Activated CD4-positive, alpha-beta memory T cell treated with anti-CD3 and anti-CD28 coated beads for 36 hours (primary cell): ENCODE data around the gene ZNF385A. TPM values are rescaled to one million over a fixed set of nuclear protein-coding genes. Genes with fewer than 3 reads are reported as not detected.

ENCODE experiments used
- CTCF ChIA-PET: fragments of 350-600 bp; sonication (Branson Sonifier 250); formaldehyde crosslinking; loops from one replicate; lab custom pipeline; 2021; ENCODE audit warnings: antibody characterized with exemption, inconsistent platforms; lab: Charles Lee
- POLR2A ChIA-PET: fragments of 350-600 bp; sonication (Branson Sonifier 250); formaldehyde crosslinking; loops from one replicate; lab custom pipeline; 2021; ENCODE audit warnings: antibody characterized with exemption; lab: Charles Lee
- DNase-seq: peaks from one replicate; pipeline ENCODE4 v3.0.0-alpha.2; 2020
- H3K27ac Mint-ChIP-seq: one replicate; pipeline ENCODE4 v1.8.0; 2021; ENCODE audit warnings: mixed read lengths
- H3K27me3 Mint-ChIP-seq: one replicate; pipeline ENCODE4 v1.8.0; 2021; ENCODE audit warnings: mixed read lengths
- H3K36me3 Mint-ChIP-seq: one replicate; pipeline ENCODE4 v1.8.0; 2021; ENCODE audit warnings: mixed read lengths
- H3K4me1 Mint-ChIP-seq: one replicate; pipeline ENCODE4 v1.8.0; 2021; ENCODE audit warnings: low read depth, mixed read lengths
- H3K4me3 Mint-ChIP-seq: one replicate; pipeline ENCODE4 v1.8.0; 2021; ENCODE audit warnings: mild to moderate bottlenecking, mixed read lengths
- H3K9me3 Mint-ChIP-seq: one replicate; pipeline ENCODE4 v1.8.0; 2021; ENCODE audit warnings: mixed read lengths
- intact Hi-C: fragments of 100-400 bp; cut with micrococcal nuclease; formaldehyde crosslinking; loops from one replicate; pipeline ENCODE4 v1.15.1; 2023
- total RNA-seq, 2 experiments: library from RNA; stranded (reverse); gene quantifications; one replicate each; pipeline ENCODE4 v1.2.3, GENCODE V29; 2021

Gene ZNF385A
- total RNA-seq, 2 experiments from 2014 or later = 1.3 TPM

DNA sequence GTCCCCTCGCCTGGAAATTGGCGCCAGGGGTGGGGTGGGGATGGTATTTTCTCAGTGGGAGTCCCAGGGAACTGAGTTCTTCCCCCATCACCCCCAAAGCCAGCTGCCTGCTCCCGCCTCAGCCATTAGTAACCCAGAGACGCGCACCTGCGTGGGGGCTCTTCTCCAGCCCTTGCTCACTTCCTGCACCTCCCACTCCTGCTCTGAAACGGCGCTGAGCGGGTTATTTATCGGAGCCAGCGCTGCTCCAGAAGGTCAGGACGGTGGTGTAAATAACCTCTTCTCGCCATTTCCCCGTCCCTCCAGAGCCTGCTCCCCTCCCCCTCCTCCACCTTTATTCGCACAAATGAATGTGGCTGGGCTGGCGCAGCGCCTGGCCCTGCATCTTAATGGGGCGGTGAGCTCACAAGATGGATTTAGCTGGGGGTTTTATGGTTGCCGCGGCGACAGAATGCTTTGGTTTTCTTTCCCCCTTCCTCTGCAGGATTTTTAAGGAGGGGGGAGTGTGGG is 32.5 kb downstream of the ZNF385A start:
- Mint-ChIP-seq H3K9me3 (no peaks in the 10 kb centered on the region), H3K4me1 (peaks cover 15% of the 10 kb centered on the region), H3K4me3 (peak overlapping the region; percentile 59), H3K27ac (peak overlapping the region; percentile 46), H3K27me3 (no peaks in the 10 kb centered on the region), H3K36me3 (peaks cover 33% of the 10 kb centered on the region)
- CTCF ChIA-PET = interaction anchor here (0.9 to 2.8 kb wide), 6 partner anchors 14 to 100 kb away, joined by 3 to 13 read pairs (median 6); partner anchors contain the start of gene COPZ1
- POLR2A ChIA-PET = no interaction called here
- intact Hi-C loops = no loop called here
- DNase-seq = peak; percentile 68

- no peaks in the 10 kb centered on the region for H3K27me3 Mint-ChIP-seq
- H3K9me3 Mint-ChIP-seq = no peaks in the 10 kb centered on the region
- peaks cover 15% of the 10 kb centered on the region for H3K4me1 Mint-ChIP-seq
- intact Hi-C loops = no loop called here
- peaks cover 36% of the 10 kb centered on the region for H3K36me3 Mint-ChIP-seq
- ChIA-PET CTCF (interaction anchor here (1.1 to 1.9 kb wide), 3 partner anchors 8 to 26 kb away, joined by 4 to 6 read pairs (median 4); partner anchors contain the start of gene COPZ1), POLR2A (no interaction called here)
- DNase-seq = no peak
- no peak overlapping the region for H3K27ac Mint-ChIP-seq
- no peak overlapping the region for H3K4me3 Mint-ChIP-seq
Measured at GRCh38 chr12:54351341-54351740, 33.2 kb downstream of the ZNF385A start.

GRCh38 chr12:54350743-54351142 is 33.8 kb downstream of the ZNF385A start:
- Mint-ChIP-seq H3K4me1 (peaks cover 15% of the 10 kb centered on the region), H3K27ac (no peak overlapping the region), H3K4me3 (no peak overlapping the region), H3K27me3 (no peaks in the 10 kb centered on the region), H3K9me3 (no peaks in the 10 kb centered on the region), H3K36me3 (peaks cover 36% of the 10 kb centered on the region)
- intact Hi-C loops = no loop called here
- ChIA-PET POLR2A (no interaction called here), CTCF (interaction anchor here (0.9 to 1.3 kb wide), 5 partner anchors 8 to 57 kb away, joined by 3 to 4 read pairs (median 4); partner anchors contain the start of gene COPZ1)
- DNase-seq = no peak

DNA sequence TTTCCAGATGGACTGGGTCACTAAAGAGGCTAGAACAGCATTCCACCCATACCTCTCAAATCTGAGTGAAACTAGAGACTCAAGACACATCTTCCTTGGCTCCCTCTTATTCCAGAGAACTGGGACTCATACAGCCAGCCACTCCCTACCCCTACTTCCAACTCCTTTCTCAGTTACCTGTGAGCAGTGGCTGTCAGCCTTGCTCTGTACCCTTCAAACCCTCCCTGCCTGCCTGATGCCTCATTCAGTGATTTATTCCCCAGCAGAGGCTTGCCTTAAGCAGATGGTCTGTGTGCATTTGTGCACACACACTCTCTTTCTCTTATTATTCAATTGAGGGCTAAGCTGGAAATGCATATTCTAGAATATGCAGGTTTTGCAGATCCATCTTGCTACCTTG is 34.9 kb downstream of the ZNF385A start:
- H3K27ac Mint-ChIP-seq = no peak overlapping the region

GRCh38 chr12:54349036-54349435 is 35.5 kb downstream of the ZNF385A start:
- no peak for DNase-seq
- H3K27ac Mint-ChIP-seq = no peak overlapping the region
- no peaks in the 10 kb centered on the region for H3K9me3 Mint-ChIP-seq
- ChIA-PET POLR2A (no interaction called here), CTCF (no interaction called here)
- intact Hi-C loops = no loop called here
- H3K27me3 Mint-ChIP-seq = no peaks in the 10 kb centered on the region
- peaks cover 44% of the 10 kb centered on the region for H3K36me3 Mint-ChIP-seq
- H3K4me3 Mint-ChIP-seq = no peak overlapping the region
- H3K4me1 Mint-ChIP-seq = peaks cover 15% of the 10 kb centered on the region

More for the DNA sequence above, 34.9 kb downstream of the ZNF385A start:
- H3K27me3 Mint-ChIP-seq = no peaks in the 10 kb centered on the region
- DNase-seq = no peak
- no peak overlapping the region for H3K4me3 Mint-ChIP-seq
- ChIA-PET CTCF (interaction anchor here (1.0 to 1.3 kb wide), 2 partner anchors 19 to 56 kb away, joined by 3 to 4 read pairs; no protein-coding TSS in a partner anchor), POLR2A (no interaction called here)
- peaks cover 44% of the 10 kb centered on the region for H3K36me3 Mint-ChIP-seq
- peaks cover 15% of the 10 kb centered on the region for H3K4me1 Mint-ChIP-seq
- H3K9me3 Mint-ChIP-seq = no peaks in the 10 kb centered on the region
- intact Hi-C loops = no loop called here

DNA sequence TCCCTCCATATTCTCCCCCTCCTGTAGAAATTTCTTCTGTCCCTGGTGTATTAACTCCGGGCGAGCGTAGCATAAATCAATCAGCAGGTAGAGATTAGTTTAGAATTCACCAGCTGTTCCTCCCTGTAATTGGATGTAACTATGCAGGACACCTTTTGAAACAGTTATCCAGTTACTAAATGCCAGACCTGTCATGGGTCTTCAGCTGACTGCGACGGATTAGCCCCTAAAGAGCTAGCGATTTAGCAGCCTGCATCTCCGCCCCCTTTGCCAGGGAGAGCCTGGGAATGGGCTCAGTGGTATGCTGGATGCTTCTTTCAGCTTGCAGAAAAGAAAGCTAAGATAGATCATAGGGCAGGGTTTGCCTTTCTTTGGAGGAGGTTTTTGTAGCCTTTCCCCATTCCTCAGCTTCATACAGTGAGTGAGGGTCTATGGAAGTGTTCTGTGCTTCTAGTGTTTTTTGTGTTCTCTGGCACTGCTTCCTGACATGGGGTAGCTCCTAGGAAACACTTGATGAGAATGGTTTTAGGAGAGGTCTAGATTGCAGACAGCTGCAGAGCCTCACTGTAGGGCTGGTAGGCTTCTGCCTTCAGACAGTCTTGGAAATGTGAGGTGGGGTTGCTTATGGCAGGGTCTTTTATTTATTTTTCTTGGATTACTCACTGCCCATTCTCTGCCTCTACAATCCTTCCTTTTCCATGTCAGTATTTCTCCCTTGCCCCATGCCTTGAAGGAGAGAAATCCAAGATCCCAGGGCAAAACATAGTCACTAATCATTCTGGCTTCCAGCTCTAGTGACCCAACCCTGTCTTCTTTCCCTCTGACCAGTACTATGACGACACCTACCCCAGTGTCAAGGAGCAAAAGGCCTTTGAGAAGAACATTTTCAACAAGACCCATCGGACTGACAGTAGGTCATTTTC is 42.9 kb downstream of the ZNF385A start:
- peaks cover 23% of the 10 kb centered on the region for H3K36me3 Mint-ChIP-seq
- CTCF ChIA-PET = interaction anchor here (0.7 to 2.5 kb wide), 5 partner anchors 17 to 141 kb away, joined by 3 to 13 read pairs (median 4); partner anchors contain the start of gene COPZ1
- H3K9me3 Mint-ChIP-seq = no peaks in the 10 kb centered on the region
- H3K27ac Mint-ChIP-seq = no peak overlapping the region
- no peak for DNase-seq
- intact Hi-C loops = no loop called here
- H3K4me1 Mint-ChIP-seq = peaks cover 8% of the 10 kb centered on the region
- POLR2A ChIA-PET = interaction anchor here (0.6 kb wide), 1 partner anchor 135 kb away, joined by 3 read pairs; no protein-coding TSS in a partner anchor
- no peak overlapping the region for H3K4me3 Mint-ChIP-seq
- H3K27me3 Mint-ChIP-seq = no peaks in the 10 kb centered on the region

DNA sequence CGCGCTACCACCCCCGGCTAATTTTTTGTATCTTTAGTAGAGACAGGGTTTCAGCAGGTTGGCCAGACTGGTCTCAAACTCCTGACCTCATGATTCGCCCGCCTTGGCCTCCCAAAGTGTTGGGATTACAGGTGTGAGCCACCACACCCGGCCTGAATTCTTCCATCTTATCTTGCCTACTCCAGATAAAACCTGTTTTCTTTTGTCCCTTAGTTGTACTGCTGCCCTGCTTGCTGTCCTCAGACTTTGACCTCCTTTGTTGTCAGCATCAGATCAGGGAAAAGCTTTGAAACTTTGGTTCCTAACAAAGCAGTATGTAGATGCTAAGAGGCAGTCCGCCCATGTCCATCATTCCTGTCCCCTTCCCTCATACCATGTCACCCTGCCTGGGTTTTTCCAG is 43.7 kb downstream of the ZNF385A start:
- intact Hi-C loops = no loop called here
- no peak overlapping the region for H3K4me3 Mint-ChIP-seq
- ChIA-PET CTCF (interaction anchor here (1.5 to 1.6 kb wide), 2 partner anchors 58 to 140 kb away, joined by 4 to 8 read pairs; no protein-coding TSS in a partner anchor), POLR2A (interaction anchor here (0.6 kb wide), 1 partner anchor 134 kb away, joined by 3 read pairs; no protein-coding TSS in a partner anchor)
- no peaks in the 10 kb centered on the region for H3K27me3 Mint-ChIP-seq
- DNase-seq = no peak
- H3K9me3 Mint-ChIP-seq = no peaks in the 10 kb centered on the region
- no peak overlapping the region for H3K27ac Mint-ChIP-seq
- H3K4me1 Mint-ChIP-seq = peaks cover 11% of the 10 kb centered on the region
- H3K36me3 Mint-ChIP-seq = peaks cover 23% of the 10 kb centered on the region

DNA sequence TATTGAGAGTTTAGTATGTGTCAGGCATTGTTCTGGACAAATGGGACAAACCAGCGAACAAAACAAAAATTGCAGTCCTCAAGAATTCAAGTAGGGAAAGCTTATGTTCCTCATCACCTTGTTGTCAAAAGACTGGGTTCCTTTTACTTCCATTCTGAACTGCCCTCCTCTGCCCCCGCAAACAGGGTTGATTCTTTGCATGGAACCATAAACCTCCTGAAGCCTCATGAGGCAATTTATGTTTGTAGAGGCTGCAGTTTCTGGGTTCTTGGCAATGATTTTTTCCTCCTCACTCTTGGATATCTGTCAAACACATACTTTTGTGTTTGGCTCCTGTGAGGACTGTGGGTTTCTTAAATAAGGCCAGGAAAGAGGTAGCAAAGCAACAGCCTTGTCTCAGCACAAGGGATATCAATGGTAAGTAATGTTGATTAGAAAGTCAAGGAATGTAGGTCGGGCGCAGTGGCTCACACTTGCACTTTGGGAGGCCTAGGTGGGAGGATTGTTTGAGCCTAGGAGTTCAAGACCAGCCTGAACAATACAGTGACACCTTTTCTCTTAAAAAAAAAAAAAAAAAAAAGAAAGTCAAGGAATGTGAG is 45.7 kb downstream of the ZNF385A start:
- intact Hi-C loops = no loop called here
- ChIA-PET POLR2A (no interaction called here), CTCF (interaction anchor here (1.0 to 6.8 kb wide), 5 partner anchors 13 to 119 kb away, joined by 3 to 84 read pairs (median 9); partner anchors contain the start of gene COPZ1)
- no peaks in the 10 kb centered on the region for H3K27me3 Mint-ChIP-seq
- peaks cover 16% of the 10 kb centered on the region for H3K36me3 Mint-ChIP-seq
- H3K4me1 Mint-ChIP-seq = peaks cover 12% of the 10 kb centered on the region
- H3K4me3 Mint-ChIP-seq = no peak overlapping the region
- no peak overlapping the region for H3K27ac Mint-ChIP-seq
- no peaks in the 10 kb centered on the region for H3K9me3 Mint-ChIP-seq
- DNase-seq = no peak

DNA sequence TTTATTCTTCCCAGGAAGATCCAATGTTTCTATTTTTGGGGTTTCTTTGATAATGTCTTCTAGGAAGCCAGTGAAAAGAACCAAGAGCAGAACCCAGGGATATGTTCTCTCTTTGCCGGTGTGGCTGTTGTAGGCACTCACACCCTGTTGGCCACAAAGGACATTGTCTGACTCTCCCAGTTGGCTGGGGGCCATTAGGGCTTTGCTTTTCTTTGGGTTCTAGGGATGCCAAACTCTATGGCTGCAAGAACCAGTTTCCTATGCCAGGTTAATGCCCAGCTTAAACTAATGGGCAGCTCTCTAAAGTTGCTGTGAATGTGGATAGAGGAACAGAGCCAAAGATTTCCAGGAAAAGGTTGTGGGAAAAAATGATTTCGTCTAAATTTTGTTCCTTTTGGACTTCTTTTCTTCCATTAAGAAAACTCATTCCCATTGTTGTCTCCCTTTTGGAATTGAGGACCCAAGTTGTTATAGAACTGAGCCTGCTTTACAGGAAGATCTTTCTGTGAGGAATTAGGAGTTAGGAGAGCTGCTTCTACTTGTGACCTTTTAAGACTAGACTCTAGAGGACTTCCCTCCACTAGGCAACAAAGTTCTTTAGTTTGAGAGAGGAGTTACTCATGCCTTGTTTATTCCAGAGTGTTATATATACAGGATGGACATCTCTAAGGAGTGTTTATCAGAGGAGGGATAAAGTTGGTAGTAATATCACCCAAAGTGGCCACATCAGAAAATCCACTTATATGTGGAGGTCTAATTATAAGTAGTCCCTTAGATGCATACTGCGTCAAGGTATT is 46.5 kb downstream of the ZNF385A start:
- no peaks in the 10 kb centered on the region for H3K9me3 Mint-ChIP-seq
- DNase-seq = no peak
- CTCF ChIA-PET = interaction anchor here (1.0 to 6.8 kb wide), 15 partner anchors 9 to 122 kb away, joined by 3 to 84 read pairs (median 8); partner anchors contain the start of gene COPZ1
- peaks cover 18% of the 10 kb centered on the region for H3K4me1 Mint-ChIP-seq
- POLR2A ChIA-PET = interaction anchor here (2.1 kb wide), 1 partner anchor 21 kb away, joined by 7 read pairs; no protein-coding TSS in a partner anchor
- peaks cover 10% of the 10 kb centered on the region for H3K36me3 Mint-ChIP-seq
- H3K27ac Mint-ChIP-seq = no peak overlapping the region
- no peak overlapping the region for H3K4me3 Mint-ChIP-seq
- intact Hi-C loops = no loop called here
- no peaks in the 10 kb centered on the region for H3K27me3 Mint-ChIP-seq

DNA sequence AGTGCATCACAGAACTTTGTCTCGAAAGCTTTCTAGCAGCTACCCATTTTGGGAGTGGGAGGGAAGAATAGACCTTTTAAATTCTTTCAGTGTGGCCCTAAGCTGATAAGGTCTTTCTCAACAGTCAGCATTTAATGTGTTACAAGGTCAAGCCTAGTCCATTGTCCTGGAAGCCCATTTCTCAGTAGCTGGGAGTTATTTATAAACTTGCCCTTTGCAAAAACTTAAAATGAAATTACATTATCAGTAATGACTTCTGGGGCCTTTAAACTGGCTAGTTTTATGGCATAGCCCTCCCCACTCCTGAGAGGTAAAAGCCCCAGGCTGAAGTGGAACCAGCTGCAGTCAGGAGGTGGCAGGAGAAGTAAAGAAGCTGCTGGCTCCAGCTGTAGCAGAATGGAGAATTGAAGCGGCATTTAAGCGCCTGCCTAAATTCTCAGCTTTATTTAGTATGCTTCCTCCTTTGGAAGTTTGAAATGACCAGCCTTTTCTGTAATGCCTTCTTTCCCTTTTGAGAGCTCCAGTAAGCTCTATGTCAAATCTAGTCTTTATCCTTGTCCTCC is 47.2 kb downstream of the ZNF385A start:
- no peak overlapping the region for H3K4me3 Mint-ChIP-seq
- peaks cover 5% of the 10 kb centered on the region for H3K36me3 Mint-ChIP-seq
- no peak for DNase-seq
- ChIA-PET CTCF (interaction anchor here (0.7 to 6.8 kb wide), 21 partner anchors 8 to 121 kb away, joined by 3 to 84 read pairs (median 6); partner anchors contain the start of gene COPZ1), POLR2A (interaction anchor here (2.1 kb wide), 1 partner anchor 21 kb away, joined by 7 read pairs; no protein-coding TSS in a partner anchor)
- H3K9me3 Mint-ChIP-seq = no peaks in the 10 kb centered on the region
- peaks cover 18% of the 10 kb centered on the region for H3K4me1 Mint-ChIP-seq
- H3K27me3 Mint-ChIP-seq = no peaks in the 10 kb centered on the region
- intact Hi-C loops = no loop called here
- no peak overlapping the region for H3K27ac Mint-ChIP-seq
